Caki2 (cell line): ENCODE measurements around the gene FXYD2. TPM values are rescaled to one million over a fixed set of nuclear protein-coding genes. Genes with fewer than 3 reads are reported as not detected.

ENCODE experiments used
- DNase-seq: peaks from one replicate; pipeline ENCODE4 v3.0.0-alpha.2; 2015; ENCODE audit warnings: low read depth
- in situ Hi-C: cut with HindIII; loops from 2 replicates; pipeline ENCODE4 v1.10.0; 2016; ENCODE audit warnings: low sequenced_read_pairs, low pct_unique_long_range_greater_than_20kb, mixed read lengths
- total RNA-seq: library from RNA; depleted of rRNA; stranded (reverse); fragments of >200 nt; shearing (Covaris generic); gene quantifications from 2 replicates; pipeline ENCODE4 v1.2.3, GENCODE V29; 2014; ENCODE audit warnings: low replicate concordance

FXYD2 gene
- total RNA-seq, 1 experiment from 2014 or later: 427 TPM

GRCh38 chr11:117827521-117828511, 3.3 kb upstream of the FXYD2 start:
- in situ Hi-C loops: no loop called here
- DNase-seq: peak; percentile 26

DNA sequence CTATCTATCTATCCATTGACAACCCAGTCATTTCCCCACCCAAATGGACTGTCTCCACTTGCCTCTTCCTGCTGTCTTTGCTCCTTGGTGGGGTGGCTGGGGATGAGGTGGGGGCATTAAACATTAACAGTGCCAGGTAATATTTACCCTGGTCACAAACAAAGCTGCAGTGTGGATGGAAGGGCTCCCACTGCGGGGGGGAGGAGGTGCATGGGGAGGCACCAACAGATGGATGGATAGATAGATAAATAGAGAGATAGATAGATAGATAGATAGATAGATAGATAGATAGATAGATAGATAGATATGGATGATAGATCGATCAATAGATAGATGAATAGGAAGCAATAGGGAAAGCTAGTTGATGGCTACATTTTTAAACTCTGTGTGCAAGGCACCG, 2.3 kb upstream of the FXYD2 start:
- peak; percentile 63 for DNase-seq
- in situ Hi-C loops: no loop called here

DNA sequence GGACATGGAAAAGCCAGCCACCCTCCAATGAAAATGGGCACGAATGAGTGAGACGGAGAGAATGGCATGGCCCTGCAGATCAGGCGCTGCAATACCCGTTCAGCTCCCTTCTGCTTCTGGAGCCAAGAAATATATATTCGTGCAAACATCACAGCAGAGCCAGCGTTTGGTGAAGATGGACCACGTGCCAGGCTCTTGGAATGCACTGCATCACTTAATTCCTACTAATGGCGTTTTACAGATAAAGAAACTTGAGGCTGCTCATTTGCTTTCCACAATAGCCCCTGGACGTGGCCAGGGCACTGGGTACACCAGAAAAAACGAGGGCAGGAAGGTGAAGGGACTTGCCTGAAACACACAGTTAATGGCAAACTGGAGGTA, 1.6 kb upstream of the FXYD2 start:
- peak; percentile 50 for DNase-seq
- in situ Hi-C loops: no loop called here

- in situ Hi-C loops: no loop called here
- no peak for DNase-seq
These were observed 1.1 kb upstream of the FXYD2 start for GRCh38 chr11:117825538-117826189.

DNA sequence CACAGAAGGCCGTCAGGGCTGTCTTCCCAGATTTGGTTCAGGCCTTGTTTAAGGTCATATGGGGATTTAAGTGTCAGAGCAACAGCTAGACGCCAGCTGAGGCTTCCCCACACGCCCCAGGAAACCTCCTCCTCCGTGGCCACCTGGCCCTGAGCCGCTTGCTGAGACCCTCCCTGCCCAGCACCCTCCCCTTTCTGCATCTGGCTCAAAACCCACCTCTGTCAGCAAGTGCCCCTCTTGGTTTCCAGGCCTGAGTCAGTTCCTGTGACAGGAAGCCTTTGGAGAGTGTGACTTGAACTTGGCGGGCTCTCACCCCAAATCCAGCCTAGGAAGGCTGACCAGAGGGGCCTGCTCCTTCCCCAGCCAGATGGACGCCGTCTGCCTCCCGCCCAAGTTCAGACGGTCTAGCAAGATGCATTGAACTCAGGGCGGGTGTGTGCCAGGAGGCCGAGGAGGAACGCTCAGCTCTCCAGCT, 561 bp downstream of the FXYD2 start:
- in situ Hi-C loops: no loop called here
- DNase-seq: no peak

DNA sequence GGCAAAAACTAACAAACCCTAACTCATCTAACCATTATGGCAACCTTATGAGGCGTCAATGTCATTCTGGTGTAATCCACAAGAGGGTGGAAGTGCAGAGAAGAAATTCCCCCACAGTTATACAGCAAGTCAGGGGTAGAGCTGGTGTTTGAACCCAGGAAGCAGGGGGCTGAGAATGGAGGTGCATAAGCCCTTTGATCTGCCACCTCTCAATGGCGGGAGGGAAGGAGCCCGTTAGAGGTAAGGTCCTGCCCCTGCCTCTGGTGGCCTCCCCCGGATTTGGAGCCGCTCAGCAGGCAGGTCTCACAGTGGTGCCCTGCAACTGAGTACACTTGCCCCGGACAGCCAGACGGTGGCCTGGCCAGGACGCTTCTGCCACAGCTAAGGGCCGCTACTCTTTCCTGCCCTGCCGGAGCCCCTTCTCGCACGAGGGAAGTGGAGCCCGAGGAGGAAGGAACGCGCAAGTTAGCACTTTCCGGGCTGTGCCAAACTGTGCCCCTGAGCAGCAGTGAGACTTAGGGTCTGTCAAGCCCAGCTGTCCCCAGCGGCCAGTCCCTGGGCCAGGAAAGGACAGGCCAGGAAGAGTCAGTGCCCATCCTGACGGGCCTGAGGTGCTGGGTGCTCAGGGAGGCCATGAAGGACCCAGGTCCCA, 1.1 kb downstream of the FXYD2 start:
- in situ Hi-C loops: no loop called here
- peak; percentile 67 for DNase-seq

GRCh38 chr11:117822074-117823033, 2.2 kb downstream of the FXYD2 start:
- in situ Hi-C loops: no loop called here

DNA sequence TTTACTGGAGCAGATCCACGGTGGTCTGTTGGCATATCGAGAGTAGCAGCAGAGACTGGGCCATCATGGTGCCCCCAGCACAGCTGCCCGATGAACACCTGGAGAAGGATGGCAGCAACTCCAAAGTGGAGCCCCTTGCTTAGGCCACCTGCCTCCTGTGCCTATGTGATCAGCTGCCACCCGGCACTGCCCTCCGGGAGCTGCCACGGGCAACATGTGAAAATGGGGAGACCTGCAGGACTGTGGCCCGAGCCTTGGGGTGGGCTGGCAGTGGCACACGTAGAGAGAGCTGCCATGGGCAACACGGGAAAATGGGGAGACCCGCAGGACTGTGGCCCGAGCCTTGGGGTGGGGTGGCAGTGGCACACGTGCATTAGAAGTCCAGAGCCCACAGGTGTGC, 3.1 kb downstream of the FXYD2 start:
- DNase-seq: no peak
- in situ Hi-C loops: no loop called here

More at GRCh38 chr11:117822074-117823033, 2.2 kb downstream of the FXYD2 start:
- peak; percentile 39 for DNase-seq

DNA sequence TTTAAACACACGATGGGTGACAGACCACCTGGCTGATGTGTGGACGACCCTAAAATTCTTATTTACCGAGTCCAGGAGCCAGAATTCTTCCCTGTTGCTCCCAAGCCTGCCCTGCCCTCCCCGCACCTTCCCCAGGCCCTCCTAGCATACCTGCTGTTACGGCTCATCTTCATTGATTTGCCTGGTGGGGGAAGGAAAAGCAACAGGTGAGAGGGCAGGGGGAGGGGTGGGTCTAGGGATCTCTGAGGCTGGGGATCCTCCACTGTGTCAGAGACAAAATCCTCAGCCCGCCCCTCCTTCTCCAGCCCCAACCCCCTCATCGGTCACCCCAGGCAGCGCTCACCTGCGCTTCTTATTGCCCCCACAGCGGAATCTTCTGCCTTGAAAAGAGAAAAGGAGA, 4.0 kb downstream of the FXYD2 start:
- in situ Hi-C loops: no loop called here

GRCh38 chr11:117820071-117820470, 4.5 kb downstream of the FXYD2 start:
- in situ Hi-C loops: no loop called here
- DNase-seq: peak; percentile 69

More for the DNA sequence above, 4.0 kb downstream of the FXYD2 start:
- DNase-seq: no peak

DNA sequence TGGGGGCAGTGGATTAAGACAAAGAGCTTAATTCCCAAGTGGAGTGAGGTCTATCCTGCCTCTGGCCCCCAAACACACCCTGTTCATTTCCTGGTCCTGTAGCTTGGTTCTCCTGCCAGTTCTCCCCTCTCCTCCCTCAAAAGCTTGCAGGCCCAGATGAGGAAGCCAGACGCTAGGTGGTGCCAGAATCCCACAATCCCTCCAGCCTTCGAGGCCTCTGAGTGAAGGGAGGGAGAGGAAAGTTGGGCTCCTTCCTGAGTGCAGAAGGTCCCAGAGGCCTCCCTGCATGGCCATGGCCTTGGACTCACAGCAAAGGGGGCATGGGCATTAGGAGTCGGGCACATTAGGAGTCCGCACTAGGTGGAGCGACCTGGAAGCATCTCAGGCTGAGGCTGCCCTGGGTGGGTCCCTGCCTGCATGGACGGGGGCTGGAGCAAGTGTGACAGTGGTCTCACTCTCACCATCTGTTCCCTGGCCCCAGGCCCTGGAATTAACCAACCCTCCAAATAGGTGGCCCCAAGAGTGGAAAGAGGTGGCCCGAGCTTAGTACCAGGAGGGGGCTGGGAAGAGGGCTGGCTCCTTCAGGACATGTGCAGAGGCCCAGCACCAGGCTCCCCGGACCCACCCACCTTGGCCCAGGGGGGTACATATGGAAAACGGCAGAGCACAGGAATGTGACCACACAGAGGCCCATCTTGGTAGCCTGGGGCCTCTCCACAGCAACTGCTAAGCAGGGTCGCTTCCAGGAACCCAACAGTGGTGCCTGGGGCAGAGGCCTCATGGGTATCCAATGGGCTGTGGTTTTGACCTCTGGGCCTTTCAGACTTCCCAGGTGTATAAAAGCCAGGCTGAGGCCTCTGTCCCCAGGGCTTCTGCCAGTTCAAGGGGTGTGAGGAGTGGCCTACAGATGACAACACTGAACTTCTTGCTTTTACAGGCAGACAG, 5.2 kb downstream of the FXYD2 start:
- peak; percentile 77 for DNase-seq
- in situ Hi-C loops: no loop called here

- no peak for DNase-seq
- in situ Hi-C loops: no loop called here
These were observed 6.3 kb downstream of the FXYD2 start for GRCh38 chr11:117818041-117818873.

GRCh38 chr11:117817368-117818040, 7.0 kb downstream of the FXYD2 start:
- peak; percentile 94 for DNase-seq
- in situ Hi-C loops: no loop called here

DNA sequence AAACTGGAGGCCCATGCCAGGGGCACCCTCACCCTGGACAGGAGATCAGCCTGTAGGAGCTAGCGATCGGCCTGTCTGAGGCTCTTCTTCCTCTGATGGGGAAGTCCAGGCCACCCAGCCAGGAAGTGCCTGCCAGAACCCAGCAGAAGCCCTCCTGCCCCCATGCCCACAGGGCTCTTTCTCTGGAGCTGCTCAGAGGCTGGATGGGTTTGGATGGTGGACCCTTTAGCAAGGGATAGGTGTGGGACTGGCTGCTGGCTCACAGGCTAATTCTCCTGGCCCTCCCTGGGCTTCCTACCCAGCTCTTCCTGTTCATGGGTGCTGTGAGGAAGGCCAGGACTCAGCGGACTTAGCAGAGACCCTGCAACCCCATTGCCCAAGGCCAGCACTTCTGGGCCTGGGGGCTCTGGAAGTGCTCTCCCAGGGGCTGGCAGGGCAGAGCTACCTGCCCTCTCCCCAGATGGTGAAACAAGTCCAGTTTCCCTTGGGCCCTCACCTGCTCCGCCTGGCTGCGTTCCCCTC, 7.6 kb downstream of the FXYD2 start:
- peak; percentile 58 for DNase-seq
- in situ Hi-C loops: no loop called here

- in situ Hi-C loops: no loop called here
- DNase-seq: peak; percentile 67
These were observed 8.3 kb downstream of the FXYD2 start for GRCh38 chr11:117816151-117816741.
